ENCODE measurements around the gene CLSTN3.

CLSTN3 gene

GRCh38 chr12:7146906-7147305 lies 16.7 kb downstream of the CLSTN3 start:
- ATAC-seq (replicated peaks; ENCODE audit: extremely low read depth, poor library complexity, severe bottlenecking) (no peak), DNase-seq (ENCODE audit: low spot score in 2 of 2) (no peak)
- Mint-ChIP-seq H3K27me3 (no peaks in the 10 kb centered on the region), H3K36me3 (ENCODE audit: insufficient read depth) (peaks cover 34% of the 10 kb centered on the region), H3K4me3 (no peak overlapping the region), H3K9me3 (no peaks in the 10 kb centered on the region), H3K27ac (ENCODE audit: low read depth) (no peak overlapping the region), H3K4me1 (no peaks in the 10 kb centered on the region)

DNA sequence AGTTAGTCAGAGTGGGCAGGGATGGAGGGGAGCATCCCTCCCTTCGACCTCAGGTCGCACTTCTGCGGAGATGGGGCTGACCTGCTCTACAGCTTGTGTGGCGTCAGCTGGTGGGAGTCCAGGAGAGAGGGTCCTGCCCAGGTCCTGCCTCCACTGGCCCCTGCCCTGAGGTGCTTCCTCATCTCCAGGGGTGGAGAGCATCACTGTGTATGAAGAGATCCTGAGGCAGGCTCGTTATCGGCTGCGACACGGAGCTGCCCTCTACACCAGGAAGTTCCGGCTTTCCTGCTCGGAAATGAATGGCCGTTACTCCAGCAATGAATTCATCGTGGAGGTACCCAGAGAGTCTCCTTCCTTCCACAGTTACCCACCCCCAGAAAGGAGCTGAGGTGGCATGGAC lies 20.2 kb downstream of the CLSTN3 start:
- Mint-ChIP-seq H3K27ac (ENCODE audit: low read depth) (no peak overlapping the region), H3K4me3 (no peak overlapping the region), H3K9me3 (no peaks in the 10 kb centered on the region), H3K4me1 (no peaks in the 10 kb centered on the region), H3K27me3 (no peaks in the 10 kb centered on the region), H3K36me3 (ENCODE audit: insufficient read depth) (peaks cover 29% of the 10 kb centered on the region)
- DNase-seq (ENCODE audit: low spot score in 2 of 2) (no peak), ATAC-seq (replicated peaks; ENCODE audit: extremely low read depth, poor library complexity, severe bottlenecking) (no peak)

GRCh38 chr12:7150841-7151240 lies 20.7 kb downstream of the CLSTN3 start:
- H3K4me3 Mint-ChIP-seq: no peak overlapping the region
- H3K36me3 Mint-ChIP-seq (ENCODE audit: insufficient read depth): peaks cover 30% of the 10 kb centered on the region
- no peaks in the 10 kb centered on the region for H3K27me3 Mint-ChIP-seq
- DNase-seq (ENCODE audit: low spot score in 2 of 2): no peak
- no peaks in the 10 kb centered on the region for H3K9me3 Mint-ChIP-seq
- no peak overlapping the region for H3K27ac Mint-ChIP-seq (ENCODE audit: low read depth)
- no peak for ATAC-seq (replicated peaks; ENCODE audit: extremely low read depth, poor library complexity, severe bottlenecking)
- no peaks in the 10 kb centered on the region for H3K4me1 Mint-ChIP-seq

- no peak overlapping the region for H3K4me3 Mint-ChIP-seq
- no peaks in the 10 kb centered on the region for H3K4me1 Mint-ChIP-seq
- H3K9me3 Mint-ChIP-seq: no peaks in the 10 kb centered on the region
- peaks cover 32% of the 10 kb centered on the region for H3K36me3 Mint-ChIP-seq (ENCODE audit: insufficient read depth)
- no peaks in the 10 kb centered on the region for H3K27me3 Mint-ChIP-seq
- no peak overlapping the region for H3K27ac Mint-ChIP-seq (ENCODE audit: low read depth)
- ATAC-seq (replicated peaks; ENCODE audit: extremely low read depth, poor library complexity, severe bottlenecking) (no peak), DNase-seq (ENCODE audit: low spot score in 2 of 2) (no peak)
These were observed 21.4 kb downstream of the CLSTN3 start for GRCh38 chr12:7151532-7151931.

GRCh38 chr12:7152818-7153217 lies 22.6 kb downstream of the CLSTN3 start:
- Mint-ChIP-seq H3K4me1 (no peaks in the 10 kb centered on the region), H3K27me3 (no peaks in the 10 kb centered on the region), H3K4me3 (no peak overlapping the region), H3K36me3 (ENCODE audit: insufficient read depth) (peaks cover 30% of the 10 kb centered on the region), H3K9me3 (no peaks in the 10 kb centered on the region), H3K27ac (ENCODE audit: low read depth) (no peak overlapping the region)
- DNase-seq (ENCODE audit: low spot score in 2 of 2) (no peak), ATAC-seq (replicated peaks; ENCODE audit: extremely low read depth, poor library complexity, severe bottlenecking) (no peak)

DNA sequence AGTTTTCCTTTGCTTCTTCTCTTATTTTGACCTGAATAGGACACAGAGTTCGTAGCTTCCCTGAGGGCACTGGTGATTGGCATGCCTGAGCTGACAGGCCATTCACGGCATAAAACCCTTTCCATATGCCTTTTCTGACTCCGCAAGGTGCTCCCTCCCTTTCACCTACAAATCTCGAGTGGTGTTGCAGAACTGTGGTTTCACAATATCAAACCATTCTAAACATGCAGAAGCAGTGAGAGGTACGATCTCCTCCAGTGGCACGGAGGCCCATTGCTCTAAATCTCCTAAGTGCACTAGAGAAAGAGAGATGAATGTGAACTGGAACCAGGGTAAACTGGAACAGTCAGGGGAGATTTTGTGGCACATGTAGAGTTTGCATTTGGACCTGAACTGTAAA lies 23.9 kb downstream of the CLSTN3 start:
- H3K27ac Mint-ChIP-seq (ENCODE audit: low read depth): no peak overlapping the region
- no peak overlapping the region for H3K4me3 Mint-ChIP-seq
- peaks cover 30% of the 10 kb centered on the region for H3K36me3 Mint-ChIP-seq (ENCODE audit: insufficient read depth)

DNA sequence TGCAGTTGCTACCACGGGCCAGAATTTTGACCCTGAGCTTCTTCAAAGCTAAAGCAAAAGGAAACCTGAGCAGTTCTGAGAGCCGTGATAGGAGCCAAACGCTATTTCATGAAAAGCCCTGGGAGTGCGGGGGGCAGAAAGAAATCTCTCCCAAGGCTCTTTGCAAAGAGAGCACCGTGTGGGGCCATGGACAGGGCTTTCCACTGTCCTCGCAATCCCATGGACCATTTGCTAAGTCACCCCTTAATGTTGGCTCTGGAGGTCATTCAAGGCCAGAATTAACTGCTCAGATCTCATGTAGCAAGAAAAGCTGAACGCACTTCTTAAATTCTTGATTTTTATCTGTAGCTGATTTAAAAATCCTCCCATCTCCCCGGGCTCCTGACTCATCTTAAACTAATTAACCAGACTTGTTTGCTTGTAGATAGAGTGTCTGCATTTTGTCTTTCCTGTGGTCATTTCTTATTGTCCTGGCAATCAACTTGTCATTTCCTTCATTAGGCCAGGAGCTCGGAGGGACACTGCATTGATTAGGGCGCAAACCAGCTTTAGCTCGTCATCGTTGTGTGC lies 24.8 kb downstream of the CLSTN3 start:
- no peak for DNase-seq (ENCODE audit: low spot score in 2 of 2)
- Mint-ChIP-seq H3K4me1 (no peaks in the 10 kb centered on the region), H3K27me3 (no peaks in the 10 kb centered on the region), H3K27ac (ENCODE audit: low read depth) (no peak overlapping the region), H3K4me3 (no peak overlapping the region), H3K36me3 (ENCODE audit: insufficient read depth) (peaks cover 25% of the 10 kb centered on the region), H3K9me3 (no peaks in the 10 kb centered on the region)
- no peak for ATAC-seq (replicated peaks; ENCODE audit: extremely low read depth, poor library complexity, severe bottlenecking)

More for the DNA sequence above, 23.9 kb downstream of the CLSTN3 start:
- DNase-seq (ENCODE audit: low spot score in 2 of 2) (no peak), ATAC-seq (replicated peaks; ENCODE audit: extremely low read depth, poor library complexity, severe bottlenecking) (no peak)
- H3K4me1 Mint-ChIP-seq: no peaks in the 10 kb centered on the region
- H3K9me3 Mint-ChIP-seq: no peaks in the 10 kb centered on the region
- no peaks in the 10 kb centered on the region for H3K27me3 Mint-ChIP-seq

DNA sequence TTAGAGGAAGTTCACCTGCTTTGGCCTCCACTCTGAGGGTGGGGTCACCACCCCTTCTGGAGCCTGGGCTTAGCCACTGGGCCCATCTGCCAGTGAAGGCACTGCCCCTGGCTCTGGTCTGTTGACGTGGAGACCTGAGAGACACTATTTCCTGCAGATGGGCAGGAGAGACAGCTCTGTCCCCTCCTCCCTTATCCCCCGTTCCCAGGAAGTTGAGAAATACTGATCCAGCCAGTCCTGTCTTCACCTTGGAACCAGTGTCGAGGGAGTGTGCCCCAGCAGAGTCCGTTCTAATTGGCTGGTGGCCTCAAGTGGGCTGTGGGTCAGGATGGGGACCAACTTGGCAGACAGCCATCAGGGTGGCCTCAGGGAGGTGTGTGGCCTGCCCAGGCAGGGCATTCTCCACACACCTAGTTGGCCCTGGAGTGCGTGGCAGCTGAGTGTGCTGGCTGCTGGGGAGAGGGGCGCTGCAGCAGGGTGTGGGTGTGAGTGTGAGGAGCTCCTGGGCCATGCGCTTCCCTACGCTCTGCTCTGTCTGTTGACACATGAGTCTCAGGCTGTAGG lies 25.4 kb downstream of the CLSTN3 start:
- Mint-ChIP-seq H3K4me3 (no peak overlapping the region), H3K27ac (ENCODE audit: low read depth) (no peak overlapping the region), H3K4me1 (no peaks in the 10 kb centered on the region), H3K9me3 (no peaks in the 10 kb centered on the region), H3K27me3 (no peaks in the 10 kb centered on the region), H3K36me3 (ENCODE audit: insufficient read depth) (peaks cover 21% of the 10 kb centered on the region)
- no peak for ATAC-seq (replicated peaks; ENCODE audit: extremely low read depth, poor library complexity, severe bottlenecking)
- DNase-seq (ENCODE audit: low spot score in 2 of 2): no peak

GRCh38 chr12:7156259-7157197 lies 26.4 kb downstream of the CLSTN3 start:
- Mint-ChIP-seq H3K36me3 (ENCODE audit: insufficient read depth) (peaks cover 18% of the 10 kb centered on the region), H3K4me3 (no peak overlapping the region), H3K27ac (ENCODE audit: low read depth) (no peak overlapping the region), H3K4me1 (no peaks in the 10 kb centered on the region), H3K27me3 (no peaks in the 10 kb centered on the region), H3K9me3 (no peaks in the 10 kb centered on the region)
- no peak for DNase-seq (ENCODE audit: low spot score in 2 of 2)
- no peak for ATAC-seq (replicated peaks; ENCODE audit: extremely low read depth, poor library complexity, severe bottlenecking)

- DNase-seq (ENCODE audit: low spot score in 2 of 2) (no peak), ATAC-seq (replicated peaks; ENCODE audit: extremely low read depth, poor library complexity, severe bottlenecking) (no peak)
- Mint-ChIP-seq H3K27ac (ENCODE audit: low read depth) (no peak overlapping the region), H3K4me1 (peaks cover under 1% of the 10 kb centered on the region), H3K9me3 (no peaks in the 10 kb centered on the region), H3K36me3 (ENCODE audit: insufficient read depth) (peaks cover 15% of the 10 kb centered on the region), H3K27me3 (peaks cover 7% of the 10 kb centered on the region), H3K4me3 (no peak overlapping the region)
These were observed 27.2 kb downstream of the CLSTN3 start for GRCh38 chr12:7157391-7157790.

GRCh38 chr12:7158781-7159609 lies 28.8 kb downstream of the CLSTN3 start:
- no peaks in the 10 kb centered on the region for H3K9me3 Mint-ChIP-seq
- peaks cover 5% of the 10 kb centered on the region for H3K4me1 Mint-ChIP-seq
- H3K36me3 Mint-ChIP-seq (ENCODE audit: insufficient read depth): peaks cover 15% of the 10 kb centered on the region
- ATAC-seq (replicated peaks; ENCODE audit: extremely low read depth, poor library complexity, severe bottlenecking) (no peak), DNase-seq (ENCODE audit: low spot score in 2 of 2) (no peak)
- no peak overlapping the region for H3K4me3 Mint-ChIP-seq
- H3K27ac Mint-ChIP-seq (ENCODE audit: low read depth): no peak overlapping the region
- H3K27me3 Mint-ChIP-seq: peaks cover 22% of the 10 kb centered on the region

DNA sequence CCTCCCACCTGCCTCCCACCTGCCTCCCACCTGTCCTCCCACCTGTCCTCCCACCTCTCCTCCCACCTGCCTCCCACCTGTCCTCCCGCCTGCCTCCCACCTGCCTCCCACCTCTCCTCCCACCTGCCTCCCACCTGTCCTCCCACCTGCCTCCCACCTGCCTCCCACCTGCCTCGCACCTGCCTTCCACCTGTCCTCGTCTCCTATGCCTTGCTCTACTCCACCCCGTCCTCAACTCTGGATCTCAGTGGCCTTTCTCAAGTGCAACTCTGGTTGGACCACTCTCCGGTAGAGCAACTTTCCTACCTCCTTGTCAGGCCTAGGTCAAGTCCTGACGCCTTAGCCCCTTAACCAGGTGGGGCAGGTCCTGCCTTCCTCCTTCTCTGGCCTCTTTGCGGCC lies 30.0 kb downstream of the CLSTN3 start:
- no peaks in the 10 kb centered on the region for H3K9me3 Mint-ChIP-seq
- H3K27ac Mint-ChIP-seq (ENCODE audit: low read depth): no peak overlapping the region

More for the DNA sequence above, 30.0 kb downstream of the CLSTN3 start:
- peaks cover 14% of the 10 kb centered on the region for H3K36me3 Mint-ChIP-seq (ENCODE audit: insufficient read depth)
- peaks cover 30% of the 10 kb centered on the region for H3K27me3 Mint-ChIP-seq
- peaks cover 5% of the 10 kb centered on the region for H3K4me1 Mint-ChIP-seq
- DNase-seq (ENCODE audit: low spot score in 2 of 2) (no peak), ATAC-seq (replicated peaks; ENCODE audit: extremely low read depth, poor library complexity, severe bottlenecking) (no peak)
- H3K4me3 Mint-ChIP-seq: no peak overlapping the region
